GM19467 (cell line): Measurements from ENCODE around the gene FAM53B.

Source experiments
- ATAC-seq: cut with Tn5 transposase; IDR thresholded peaks from one replicate; pipeline ENCODE4 v1.9.1; 2021; ENCODE audit warnings: mild to moderate bottlenecking, moderate library complexity; ENCODE audit not compliant: unreplicated experiment

Gene FAM53B

DNA sequence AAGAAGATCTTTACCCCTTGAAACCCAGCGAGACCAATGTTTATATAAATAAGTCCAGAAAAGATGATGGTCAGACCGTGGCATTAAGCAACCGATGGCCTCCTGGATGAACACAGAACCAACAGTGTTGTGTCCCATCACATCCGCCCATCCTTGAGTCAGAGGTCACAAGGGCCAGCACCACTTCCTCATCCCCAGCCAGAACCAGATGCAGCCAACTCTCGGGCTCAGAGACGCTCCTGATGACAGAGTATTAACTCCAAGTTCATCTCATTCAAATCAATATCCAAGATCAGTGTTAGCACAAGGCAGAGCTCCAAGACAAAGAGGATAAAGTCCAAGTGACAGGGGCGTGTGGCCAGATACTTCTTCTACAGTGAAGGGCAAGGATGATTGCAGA, 63.5 kb downstream of the FAM53B start:
- no peak for ATAC-seq

DNA sequence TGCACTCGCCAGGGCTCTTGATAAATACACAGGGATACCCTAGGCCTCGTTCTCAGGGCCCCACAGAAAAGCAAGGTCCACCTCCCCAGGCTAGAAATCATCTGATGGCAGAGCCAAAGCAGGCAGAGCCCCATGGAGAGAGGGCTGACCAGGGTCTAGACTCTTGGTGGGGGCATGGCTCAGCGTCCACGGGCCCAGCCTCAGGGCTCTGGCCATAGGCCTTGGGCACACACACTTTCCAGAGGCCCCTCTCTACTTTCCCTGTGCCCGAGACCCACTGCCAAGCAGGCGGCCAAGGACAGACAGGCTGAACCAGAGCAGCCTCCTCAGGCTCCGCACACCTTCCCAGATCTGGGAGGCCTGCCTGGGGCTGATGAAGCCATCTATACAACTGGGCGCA, 64.8 kb downstream of the FAM53B start:
- ATAC-seq: no peak

DNA sequence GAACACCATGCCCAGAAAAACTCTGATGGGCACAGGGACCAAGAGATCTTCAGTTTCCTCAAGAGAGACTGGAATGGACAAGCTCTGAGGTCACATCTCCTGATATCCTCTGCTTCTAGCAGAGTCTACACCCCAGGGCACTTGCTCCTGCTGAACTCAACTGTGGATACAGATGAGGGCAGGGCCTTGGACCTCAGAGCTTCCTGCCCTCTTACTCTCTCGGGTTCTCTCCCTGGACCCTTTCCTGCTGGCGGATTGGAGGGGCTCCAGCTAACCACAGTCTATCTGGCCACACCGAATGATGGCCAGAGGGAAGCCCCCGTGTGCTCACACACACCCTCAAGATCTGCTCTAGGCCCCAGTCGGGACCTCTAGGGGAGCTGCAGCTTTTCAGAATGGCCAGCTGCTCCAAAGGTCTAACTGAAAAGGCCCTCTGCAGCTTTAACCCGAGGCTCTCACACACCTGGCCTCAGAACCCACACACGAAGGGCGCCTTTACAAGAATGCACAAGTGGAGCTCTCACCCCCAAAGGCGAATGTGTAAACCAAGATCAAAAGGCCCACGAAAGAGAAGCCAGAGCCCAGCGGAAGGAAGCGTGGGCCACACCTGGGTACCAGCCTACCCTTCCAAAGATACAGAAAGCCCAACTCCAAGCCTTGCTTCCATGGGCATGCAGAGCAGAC, 65.5 kb downstream of the FAM53B start:
- no peak for ATAC-seq

DNA sequence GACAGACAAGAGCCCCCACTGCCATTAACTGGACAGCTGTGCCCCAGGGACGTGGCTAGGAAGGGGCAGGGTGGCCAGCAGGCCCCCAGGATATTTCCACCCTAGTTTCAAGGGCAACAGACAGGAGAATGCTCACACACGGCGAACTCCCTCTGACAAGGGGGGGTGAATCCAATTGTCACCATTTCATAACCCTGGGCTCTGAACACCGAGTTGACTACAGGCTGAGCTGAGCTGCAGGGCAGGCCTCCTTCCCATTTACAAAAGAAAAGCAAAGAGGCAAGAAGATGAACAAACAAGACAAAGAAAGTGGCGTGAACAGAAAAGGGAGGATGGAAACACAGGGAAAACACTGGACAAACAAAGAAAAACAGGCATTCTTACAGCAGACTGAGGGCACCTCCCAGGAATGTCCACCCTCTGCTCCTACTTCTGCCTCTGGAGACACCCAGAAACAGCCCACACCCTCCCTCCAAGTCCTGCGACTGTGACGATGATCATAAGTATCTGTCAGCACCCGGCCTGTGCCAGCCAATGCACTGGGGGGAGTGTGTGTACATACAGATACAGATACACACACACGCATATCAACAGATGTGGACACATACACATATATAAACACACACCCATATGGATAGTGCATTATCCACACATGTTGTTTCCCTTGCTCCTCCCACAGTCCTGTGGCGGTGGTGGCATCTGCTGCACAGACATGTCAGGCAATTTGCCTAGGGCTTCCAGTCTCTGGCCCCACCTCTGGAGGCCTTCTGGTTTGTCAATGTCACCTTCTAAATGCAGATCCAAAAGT, 66.2 kb downstream of the FAM53B start:
- no peak for ATAC-seq

DNA sequence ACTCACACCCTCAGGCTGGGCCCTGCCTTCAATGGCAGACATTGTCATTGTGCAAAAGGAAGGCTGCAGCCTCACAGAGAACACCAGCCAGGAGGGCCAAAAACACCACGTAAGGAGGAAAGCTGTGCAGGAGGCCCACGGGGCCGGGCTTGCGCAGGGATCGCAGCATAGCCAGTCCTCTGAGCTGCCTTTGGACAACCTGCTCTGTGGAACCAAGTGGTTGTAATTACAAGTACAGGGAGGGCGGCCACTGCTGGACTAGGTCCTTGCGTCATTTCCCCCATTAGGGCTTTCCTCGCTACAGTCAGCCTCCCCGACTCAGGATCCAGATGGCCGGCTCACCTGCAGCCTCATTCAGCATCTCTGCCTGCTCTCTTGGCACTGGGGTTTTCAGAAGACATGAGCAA, 66.9 kb downstream of the FAM53B start:
- ATAC-seq: no peak

DNA sequence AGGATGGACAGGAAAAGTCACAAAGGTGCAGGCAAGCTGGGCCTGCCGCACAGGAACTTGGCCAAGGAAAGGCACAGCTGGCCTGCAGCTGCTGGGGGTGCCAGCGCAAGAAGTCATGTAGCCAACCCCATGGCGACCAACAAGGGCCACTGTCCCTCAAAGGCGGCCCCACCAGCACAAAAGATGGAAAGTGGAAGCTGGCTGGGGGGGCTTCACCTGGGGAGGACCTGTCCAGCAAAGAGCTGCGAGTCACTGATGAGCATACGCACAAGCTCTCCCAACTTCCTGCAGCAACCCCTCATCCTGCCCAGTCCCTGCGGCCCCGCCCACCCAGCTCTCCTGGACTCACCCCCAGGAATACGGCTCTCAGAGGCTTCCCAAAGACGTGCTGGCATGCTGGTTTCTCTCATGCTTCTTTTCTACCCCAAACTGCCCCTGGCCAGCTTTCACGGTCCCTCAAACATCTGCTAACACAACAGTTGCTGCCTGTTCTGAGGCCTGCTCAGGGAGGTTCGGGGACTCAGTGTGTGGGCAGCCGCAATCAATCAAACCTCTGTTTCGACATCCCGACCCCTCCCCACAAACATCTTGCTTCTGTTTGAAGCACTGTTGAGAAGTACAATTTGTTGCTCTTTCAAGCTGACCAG, 67.6 kb downstream of the FAM53B start:
- ATAC-seq: no peak

DNA sequence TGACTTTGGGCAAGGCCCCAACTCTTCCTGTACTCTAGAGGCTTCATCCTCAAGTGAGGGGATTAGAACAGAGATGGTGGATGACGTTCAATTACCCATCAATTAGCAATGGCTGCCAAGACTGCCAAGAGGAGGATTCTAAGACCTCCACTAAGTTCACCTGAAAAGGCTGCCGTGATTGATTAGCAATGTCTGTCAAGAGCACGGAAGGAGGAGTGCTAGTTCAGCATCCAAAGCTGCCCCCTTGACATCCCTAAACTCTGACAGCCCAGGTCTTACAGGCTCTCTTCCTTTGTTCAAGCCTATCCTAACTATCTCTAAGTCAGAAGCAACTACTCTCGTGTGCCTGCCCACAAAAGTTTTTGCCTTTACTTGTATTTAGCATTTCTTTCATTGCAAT, 68.4 kb downstream of the FAM53B start:
- no peak for ATAC-seq

DNA sequence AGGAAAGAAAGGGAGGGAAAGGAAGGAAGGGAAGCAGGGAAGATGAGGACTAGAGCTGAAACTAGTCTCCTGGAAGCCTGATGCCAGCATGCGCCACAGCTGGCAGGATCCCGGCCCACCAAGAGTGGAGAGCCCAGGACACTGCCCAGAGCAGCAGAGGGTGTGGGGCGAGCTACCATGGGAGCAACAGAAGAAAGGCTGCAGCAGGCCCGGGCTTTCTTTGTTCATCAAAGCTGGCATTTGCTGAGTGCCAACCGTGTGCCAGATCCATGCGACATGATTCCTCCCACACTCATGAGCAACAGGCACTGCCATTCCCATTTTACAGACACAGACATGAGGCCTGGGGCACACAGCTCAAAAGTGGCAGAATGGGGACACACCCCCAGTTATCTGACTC, 68.9 kb downstream of the FAM53B start:
- no peak for ATAC-seq

DNA sequence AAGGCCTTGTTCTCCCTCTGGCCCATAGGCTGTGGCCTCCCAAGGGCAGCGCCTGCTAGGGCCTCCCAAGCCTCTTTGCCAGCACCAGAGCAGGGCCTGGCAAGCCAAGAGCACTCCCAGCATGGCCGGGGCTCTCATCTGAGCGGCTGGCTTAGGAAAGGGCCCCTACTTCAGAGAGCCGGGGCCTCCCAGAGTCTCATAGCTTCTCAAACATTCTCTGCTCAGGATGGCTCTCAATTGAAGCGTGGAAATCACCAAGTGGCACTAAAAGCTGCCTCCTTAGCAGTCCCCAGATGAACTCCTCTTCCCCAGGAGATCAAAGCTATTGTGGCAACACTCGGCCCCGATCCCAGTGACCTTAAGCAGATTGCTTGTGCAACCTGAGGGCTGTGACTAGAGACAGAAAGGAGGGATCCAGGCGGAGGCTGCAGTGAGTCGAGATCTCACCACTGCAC, 69.4 kb downstream of the FAM53B start:
- no peak for ATAC-seq

DNA sequence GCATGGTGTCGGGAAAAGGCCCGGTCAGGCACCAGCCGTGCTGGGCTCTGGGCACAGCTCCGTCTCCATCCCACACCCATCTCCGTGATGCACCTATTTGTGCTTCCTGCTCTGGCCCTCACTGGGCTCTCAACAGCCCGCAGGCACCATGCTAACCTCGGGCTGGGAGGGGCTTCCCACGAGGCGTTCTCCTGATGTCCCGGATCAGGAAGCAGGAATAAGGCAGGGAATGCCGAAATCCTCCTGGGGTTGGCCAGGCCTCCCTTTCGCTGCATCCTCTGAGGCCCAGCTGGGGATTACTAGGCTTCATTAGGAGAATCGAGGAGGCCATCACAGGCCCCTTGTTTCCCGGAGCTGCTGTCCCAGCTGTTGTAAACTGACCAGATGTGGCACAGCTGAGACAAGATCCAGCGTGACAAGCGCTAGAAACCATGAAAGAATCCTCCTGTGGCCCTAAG, 72.0 kb downstream of the FAM53B start:
- no peak for ATAC-seq

DNA sequence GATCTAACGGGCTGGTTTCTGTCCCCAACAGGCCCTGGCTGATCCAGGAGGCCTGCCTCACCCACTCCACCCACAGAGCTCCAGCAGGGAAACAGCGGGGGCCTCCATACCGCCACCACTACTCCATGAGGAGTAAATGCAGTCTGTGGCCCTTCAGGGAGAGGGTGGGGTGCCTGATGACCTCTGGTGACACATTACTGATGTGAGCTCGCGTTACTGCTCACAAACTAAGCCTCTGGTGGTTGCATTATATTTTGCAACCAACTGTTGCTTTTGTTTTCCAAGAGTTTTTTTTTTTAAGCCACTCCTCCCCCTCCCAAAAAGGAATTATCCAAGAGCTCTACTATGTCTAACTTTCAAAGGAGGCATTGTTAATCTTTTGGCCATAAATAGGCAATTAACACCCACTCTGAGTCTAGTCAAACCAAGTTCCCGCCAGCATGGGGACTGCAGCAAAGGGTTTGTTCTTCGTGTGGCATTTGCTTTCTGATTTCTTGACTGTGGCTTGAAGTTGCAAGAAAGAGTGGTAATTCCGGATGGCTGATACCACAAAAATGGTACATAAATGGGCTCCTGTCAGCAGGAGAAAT, 72.6 kb downstream of the FAM53B start:
- ATAC-seq: no peak

DNA sequence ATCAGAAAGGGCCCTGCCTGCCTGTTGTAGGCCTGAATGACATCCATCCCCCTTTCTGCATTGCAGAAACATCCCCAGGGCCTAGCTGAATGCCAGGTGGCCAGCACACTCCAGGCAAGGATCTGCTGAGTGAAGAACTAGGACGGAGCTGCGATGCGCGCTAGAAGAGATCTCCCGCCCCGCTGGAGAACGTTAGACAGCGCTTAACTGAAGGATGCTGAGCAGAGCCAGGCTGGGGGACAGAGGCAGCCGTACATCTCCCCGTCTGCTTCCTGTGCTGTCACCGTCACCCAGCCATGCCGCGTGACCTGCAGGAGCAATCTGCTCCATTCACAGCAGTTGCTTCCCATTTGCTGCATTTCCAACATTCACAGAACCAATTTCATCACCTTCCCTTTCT, 73.3 kb downstream of the FAM53B start:
- ATAC-seq: no peak

DNA sequence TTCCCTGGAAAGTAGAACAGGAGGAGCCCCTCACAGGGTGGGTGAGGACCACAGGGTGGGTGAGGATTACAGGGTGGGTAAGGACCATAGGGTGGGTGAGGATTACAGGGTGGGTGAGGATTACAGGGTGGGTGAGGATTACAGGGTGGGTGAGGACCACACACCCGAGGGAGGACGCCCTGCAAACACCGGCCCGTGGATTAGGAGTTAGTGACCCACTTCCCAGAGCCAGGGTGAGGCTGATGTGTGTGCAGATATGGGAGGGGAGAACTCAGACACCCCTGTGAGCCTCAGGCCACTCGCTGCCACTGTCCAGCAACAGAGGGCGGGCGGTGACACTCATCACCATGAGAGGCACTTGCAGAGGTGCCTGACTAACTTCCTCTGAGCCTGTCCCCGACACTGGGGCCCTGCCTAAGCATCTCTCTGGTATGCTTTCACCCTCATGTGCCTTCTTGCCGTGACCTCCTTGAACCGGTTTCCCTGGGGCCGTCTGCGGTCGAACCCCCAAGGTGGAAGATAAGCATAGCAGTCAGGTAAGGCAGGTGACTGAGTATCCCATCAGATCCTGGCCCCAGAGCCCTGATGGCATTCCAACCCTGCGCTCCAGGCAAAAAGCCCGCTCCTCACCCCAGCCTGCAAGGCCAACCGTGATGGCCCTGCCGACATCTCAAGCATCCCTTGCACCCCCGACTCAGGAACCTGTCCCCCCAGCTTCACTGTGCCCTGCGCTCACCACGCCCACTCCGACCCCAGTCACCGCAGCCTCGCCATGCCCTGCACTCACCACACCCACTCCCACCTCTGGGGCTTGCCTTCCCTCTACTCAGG, 74.1 kb downstream of the FAM53B start:
- no peak for ATAC-seq

DNA sequence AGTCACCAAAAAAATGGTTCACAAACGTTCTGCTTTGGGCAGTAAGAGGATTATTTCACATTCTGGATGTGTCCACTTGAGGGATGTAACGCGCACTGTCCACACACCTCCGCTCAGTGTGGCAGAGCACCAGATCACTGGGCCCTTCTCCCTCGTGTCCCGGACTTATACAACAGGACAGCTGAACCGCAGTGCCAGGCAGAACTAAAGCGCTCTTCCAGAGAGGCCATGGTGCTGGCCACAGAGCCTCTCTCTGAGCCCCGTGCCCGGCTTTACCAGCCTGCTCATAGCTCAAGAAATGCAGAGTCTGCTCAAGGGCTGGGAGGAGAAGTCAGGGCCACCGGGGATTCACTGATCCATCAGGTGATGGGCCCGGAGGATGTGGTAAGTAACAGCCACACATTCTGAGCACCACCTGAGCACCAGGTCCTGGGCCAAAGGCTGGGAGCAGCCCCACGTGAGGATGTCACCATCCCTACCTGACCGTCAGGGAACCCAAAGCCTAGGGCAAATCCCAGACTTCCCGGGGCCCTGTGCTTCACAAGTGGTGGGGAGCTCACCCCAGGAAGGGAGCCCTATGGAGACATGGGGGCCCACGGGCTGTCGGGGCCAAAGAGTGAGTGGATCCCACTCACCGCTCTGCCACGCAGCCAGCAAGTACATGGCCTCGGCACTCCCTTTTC, 74.9 kb downstream of the FAM53B start:
- ATAC-seq: no peak

DNA sequence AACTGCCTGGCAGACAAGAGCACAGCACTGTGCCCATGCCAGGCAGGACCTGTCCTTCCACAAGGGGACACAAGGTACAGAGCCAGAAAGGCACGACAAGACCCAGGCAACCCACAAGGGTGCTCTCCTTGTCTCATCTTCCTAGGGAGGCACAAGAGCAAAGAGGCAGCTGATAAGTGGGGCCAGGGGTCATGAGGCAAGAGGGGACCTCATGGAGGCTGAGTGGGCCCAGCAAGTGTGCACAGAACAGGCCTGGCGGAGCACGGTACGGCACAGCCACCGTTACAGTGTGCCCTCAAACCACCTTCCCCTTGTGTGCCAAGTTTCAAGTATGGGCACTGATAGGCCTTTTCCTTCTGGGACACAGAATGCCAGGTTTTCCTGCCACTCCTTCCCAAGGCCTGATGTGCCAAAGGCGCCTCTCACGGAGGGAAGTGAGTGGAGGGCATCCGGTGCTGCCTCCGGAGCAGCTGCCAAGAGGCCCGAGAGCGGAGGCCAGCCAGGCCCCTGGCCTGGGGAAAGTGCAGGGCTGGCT, 75.6 kb downstream of the FAM53B start:
- no peak for ATAC-seq

DNA sequence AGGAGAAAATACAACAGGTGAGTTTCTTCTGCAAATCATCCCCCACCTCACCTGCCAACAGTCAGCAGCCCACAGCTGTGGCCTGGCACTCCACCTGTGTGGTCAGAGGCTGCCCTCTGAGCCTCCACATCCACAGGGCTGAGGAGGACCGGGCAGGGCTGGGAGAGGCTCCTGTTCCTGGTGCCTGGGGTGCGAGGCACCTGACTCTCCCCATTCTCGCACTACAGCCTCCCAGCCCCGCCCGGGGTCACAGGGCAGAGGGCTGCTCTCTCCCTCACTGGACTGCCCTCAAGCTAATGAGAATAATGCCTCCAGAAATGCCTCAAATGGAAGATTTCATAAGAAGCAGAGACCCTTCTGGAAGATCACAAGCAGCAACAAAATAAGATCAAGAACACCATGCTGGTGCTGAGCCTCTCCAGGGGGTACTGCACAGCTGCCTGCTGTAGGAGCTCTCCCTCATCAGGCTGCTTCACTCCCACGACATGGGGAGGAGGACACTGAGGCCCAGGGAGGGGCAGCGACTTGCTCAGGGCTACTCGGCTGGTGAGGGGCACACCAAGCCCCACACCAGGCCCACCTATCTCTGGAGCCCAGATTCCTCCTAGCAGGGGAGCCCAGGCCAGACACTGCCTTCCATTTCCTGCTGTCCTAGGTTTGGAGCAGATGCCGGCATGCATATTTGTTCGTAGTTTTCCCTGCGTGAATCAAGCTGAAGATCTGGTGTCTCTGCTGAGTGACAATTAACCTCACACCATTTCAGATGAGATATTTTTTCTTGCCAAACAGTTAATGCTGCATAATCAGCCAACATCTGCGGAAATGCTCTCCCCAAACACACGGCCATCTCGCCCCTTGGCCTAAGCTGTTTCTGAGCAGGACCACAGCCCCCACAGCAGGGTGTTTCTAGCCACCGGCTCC, 76.5 kb downstream of the FAM53B start:
- ATAC-seq: no peak

DNA sequence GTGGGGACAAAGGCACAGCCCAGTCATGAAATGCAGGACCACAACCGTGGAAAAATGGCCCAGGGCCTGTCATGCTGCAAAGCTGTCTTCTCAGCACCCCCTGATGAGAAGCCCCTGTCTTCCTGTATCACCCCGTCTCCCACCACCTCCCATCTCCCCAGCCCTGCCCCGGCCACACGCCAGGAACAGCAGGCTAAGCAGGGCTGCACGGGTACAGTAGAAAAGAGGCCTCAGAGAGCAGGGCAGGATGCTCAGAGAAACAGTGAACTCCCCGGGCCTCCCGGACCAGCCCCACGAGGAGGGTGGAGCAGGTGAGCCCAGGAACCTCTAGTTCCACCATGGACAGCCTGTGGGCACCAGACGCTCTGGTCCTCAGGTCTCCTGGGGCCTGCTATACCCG, 77.7 kb downstream of the FAM53B start:
- ATAC-seq: no peak

DNA sequence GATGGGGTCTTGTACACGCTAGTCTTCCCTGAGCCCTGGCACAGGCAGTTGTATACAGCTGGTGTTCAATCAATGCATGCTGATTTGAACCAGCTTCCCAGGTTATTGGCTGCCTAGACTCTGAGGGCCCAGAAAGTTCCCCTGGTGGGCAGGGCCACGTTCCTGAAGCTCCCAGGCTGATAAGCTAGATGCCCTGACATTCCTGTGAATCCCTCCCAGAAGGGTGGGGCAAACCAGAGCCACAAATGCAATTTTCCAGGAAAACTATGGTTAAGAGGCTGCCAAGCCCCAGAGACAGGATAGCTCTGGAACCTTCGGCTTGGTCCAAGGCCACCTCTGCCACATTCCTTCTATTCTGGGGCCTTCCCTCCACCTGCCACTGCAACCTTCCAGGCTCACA, 78.2 kb downstream of the FAM53B start:
- ATAC-seq: no peak

DNA sequence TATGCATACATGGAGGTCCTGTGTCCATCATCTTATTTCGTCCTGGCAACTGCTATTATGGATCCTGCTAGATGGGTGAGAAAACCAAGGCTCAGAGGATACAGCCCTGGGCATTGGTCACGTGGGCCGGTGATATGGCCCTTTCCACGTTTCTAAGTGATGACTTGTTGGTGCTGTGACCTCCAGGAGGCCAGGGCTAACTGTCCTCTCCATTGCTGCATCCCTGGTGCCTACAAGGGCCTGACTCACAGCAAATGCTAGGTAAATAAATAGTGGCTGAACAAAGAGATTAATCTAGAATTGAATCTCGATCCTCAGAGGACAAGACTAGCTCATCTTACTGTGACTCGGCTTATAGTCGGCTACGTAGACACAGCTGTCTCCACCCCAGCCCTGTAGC, 78.6 kb downstream of the FAM53B start:
- ATAC-seq: no peak
